ENCODE data around the gene PTPN11. TPM values are rescaled to one million over a fixed set of nuclear protein-coding genes. Genes with fewer than 3 reads are reported as not detected.
"Not testable (repeated sequence)": the region's sequence is repeated elsewhere in the genome, so short reads cannot be mapped to it uniquely, and the experiment has no call there.

The PTPN11 gene
- total and polyA plus RNA-seq, 4 donors: 23.3 to 101 (median 44.3) TPM

DNA sequence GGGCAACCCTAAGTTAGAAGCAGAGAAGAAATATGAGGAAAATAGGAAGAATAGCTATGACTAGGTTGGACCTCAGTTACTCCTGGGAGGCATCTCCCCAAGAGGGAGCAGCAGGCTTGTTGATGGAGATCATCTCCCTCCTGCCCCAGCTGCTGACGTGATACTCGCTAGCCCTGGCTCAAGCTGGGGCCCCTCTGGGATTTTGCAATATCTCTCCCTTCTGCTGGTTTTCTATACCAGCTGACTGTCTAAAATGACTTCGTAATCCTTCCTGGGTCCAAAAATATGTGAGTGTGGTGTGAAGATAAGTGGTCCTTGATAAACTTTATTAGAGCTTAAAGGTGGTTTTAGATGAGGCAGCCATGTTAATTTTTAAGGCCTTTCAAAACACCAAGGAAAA is 32.0 kb upstream of the PTPN11 start:
- Histone ChIP-seq H3K27ac (ENCODE audit: low read depth in 1 of 2, low read length in 1 of 2) (no peak overlapping the region), H3K9ac (ENCODE audit: insufficient read depth in 1 of 2, low read length in 2 of 2) (no peak overlapping the region), H3K36me3 (ENCODE audit: control insufficient read depth in 4 of 4, insufficient read depth in 4 of 4, low read length in 4 of 4) (no peaks in the 10 kb centered on the region), H3K4me1 (ENCODE audit: control insufficient read depth in 5 of 5, insufficient read depth in 5 of 5, low read length in 5 of 5) (peaks cover 0 to 15% (median 0%) of the 10 kb centered on the region in 5 donors), H3K9me3 (ENCODE audit: control insufficient read depth in 4 of 4, insufficient read depth in 3 of 4, low read length in 3 of 4) (no peaks in the 10 kb centered on the region), H3K27me3 (ENCODE audit: control insufficient read depth in 3 of 3, insufficient read depth in 3 of 3, low read length in 2 of 3) (no peaks in the 10 kb centered on the region), H3K4me3 (no peak overlapping the region)
- no peak for TF ChIP-seq CTCF (IDR thresholded peaks at IDR 0.05; ENCODE audit: control extremely low read depth, extremely low read depth)
- DNase-seq (peak; percentile 57 to 84 (median 68)), ATAC-seq (ENCODE audit: insufficient read depth, low FRiP score) (no peak)
- WGBS, 2 donors: 17 to 43% methylated on average over 3 of the region's 3 CpGs

DNA sequence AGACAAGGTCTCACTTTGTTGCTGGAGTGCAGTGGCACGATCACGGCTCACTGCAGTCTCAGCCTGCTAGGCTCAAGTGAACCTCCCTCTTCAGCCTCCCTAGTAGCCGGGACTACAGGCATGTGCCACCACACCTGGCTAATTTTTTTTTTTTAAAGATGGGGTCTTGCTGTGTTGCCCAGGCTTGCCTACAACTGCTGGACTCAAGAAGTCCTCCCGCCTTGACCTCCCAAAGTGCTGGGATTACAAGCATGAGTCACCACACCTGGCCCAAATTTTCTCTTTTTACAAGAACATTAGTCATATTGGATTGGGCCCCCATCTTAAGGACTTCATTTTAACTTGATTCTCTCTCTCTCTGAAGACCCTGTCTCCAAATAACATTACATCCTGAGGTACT is 29.5 kb upstream of the PTPN11 start:
- Histone ChIP-seq H3K27ac (ENCODE audit: low read depth in 1 of 2, low read length in 1 of 2) (no peak overlapping the region), H3K36me3 (ENCODE audit: control insufficient read depth in 4 of 4, insufficient read depth in 4 of 4, low read length in 4 of 4) (no peaks in the 10 kb centered on the region), H3K27me3 (ENCODE audit: control insufficient read depth in 3 of 3, insufficient read depth in 3 of 3, low read length in 2 of 3) (no peaks in the 10 kb centered on the region), H3K4me3 (no peak overlapping the region), H3K9ac (ENCODE audit: insufficient read depth in 1 of 2, low read length in 2 of 2) (no peak overlapping the region), H3K4me1 (ENCODE audit: control insufficient read depth in 5 of 5, insufficient read depth in 5 of 5, low read length in 5 of 5) (peaks cover 0 to 10% (median 0%) of the 10 kb centered on the region in 5 donors), H3K9me3 (ENCODE audit: control insufficient read depth in 4 of 4, insufficient read depth in 3 of 4, low read length in 3 of 4) (no peaks in the 10 kb centered on the region)
- DNase-seq (no peak), ATAC-seq (ENCODE audit: insufficient read depth, low FRiP score) (no peak)
- 85 to 97% methylated on average over 4 of the region's 4 CpGs for WGBS, 2 donors
- no peak for TF ChIP-seq CTCF (IDR thresholded peaks at IDR 0.05; ENCODE audit: control extremely low read depth, extremely low read depth)

GRCh38 chr12:112389922-112390654 is 28.7 kb upstream of the PTPN11 start:
- not testable (repeated sequence) for H3K27me3 ChIP-seq (ENCODE audit: control insufficient read depth in 3 of 3, insufficient read depth in 3 of 3, low read length in 2 of 3)

GRCh38 chr12:112393328-112393727 is 25.4 kb upstream of the PTPN11 start:
- ATAC-seq (ENCODE audit: insufficient read depth, low FRiP score): no peak
- Histone ChIP-seq H3K9me3 (ENCODE audit: control insufficient read depth in 4 of 4, insufficient read depth in 3 of 4, low read length in 3 of 4) (no peaks in the 10 kb centered on the region), H3K4me3 (no peak overlapping the region), H3K4me1 (ENCODE audit: control insufficient read depth in 5 of 5, insufficient read depth in 5 of 5, low read length in 5 of 5) (no peaks in the 10 kb centered on the region), H3K27me3 (ENCODE audit: control insufficient read depth in 3 of 3, insufficient read depth in 3 of 3, low read length in 2 of 3) (no peaks in the 10 kb centered on the region), H3K27ac (ENCODE audit: low read depth in 1 of 2, low read length in 1 of 2) (no peak overlapping the region), H3K9ac (ENCODE audit: insufficient read depth in 1 of 2, low read length in 2 of 2) (no peak overlapping the region), H3K36me3 (ENCODE audit: control insufficient read depth in 4 of 4, insufficient read depth in 4 of 4, low read length in 4 of 4) (no peaks in the 10 kb centered on the region)
- no peak for TF ChIP-seq CTCF (IDR thresholded peaks at IDR 0.05; ENCODE audit: control extremely low read depth, extremely low read depth)
- DNase-seq: no peak
- WGBS, 2 donors: 69 to 89% methylated on average over 1 of the region's 1 CpG

More at GRCh38 chr12:112389922-112390654, 28.7 kb upstream of the PTPN11 start:
- H3K4me3 ChIP-seq; ATAC-seq (ENCODE audit: insufficient read depth, low FRiP score); H3K36me3 ChIP-seq (ENCODE audit: control insufficient read depth in 4 of 4, insufficient read depth in 4 of 4, low read length in 4 of 4); H3K27ac ChIP-seq (ENCODE audit: low read depth in 1 of 2, low read length in 1 of 2); H3K9ac ChIP-seq (ENCODE audit: insufficient read depth in 1 of 2, low read length in 2 of 2); DNase-seq; H3K9me3 ChIP-seq (ENCODE audit: control insufficient read depth in 4 of 4, insufficient read depth in 3 of 4, low read length in 3 of 4): not testable (repeated sequence)
- WGBS, 2 donors: 73 to 85% methylated on average over 2 to 3 of the region's 4 CpGs
- H3K4me1 ChIP-seq (ENCODE audit: control insufficient read depth in 5 of 5, insufficient read depth in 5 of 5, low read length in 5 of 5): peaks cover 0 to 10% (median 0%) of the 10 kb centered on the region in 5 donors

Measured in lung (tissue), 12 donors.